Liver (tissue), 3 donors: ENCODE results near the gene STK11.
A peak's percentile ranks its signal among the peaks of the same experiment; 100 is the strongest.

ENCODE experiments used
- JUND ChIP-seq, 2 donors: IDR thresholded peaks; 2 replicates each; pipeline ENCODE4 v1.6.1; 2016; ENCODE audit warnings: antibody characterized with exemption in 2 of 2
- TAF1 ChIP-seq: conservative IDR thresholded peaks from 2 replicates; pipeline ENCODE4 v1.6.1; 2016; ENCODE audit warnings: antibody characterized with exemption, mild to moderate bottlenecking
- TF ChIP-seq, protein P1 (sequence below): fragments of 150-350 bp; IDR thresholded peaks from 2 replicates; pipeline ENCODE4 v1.5.1; 2017; ENCODE audit warnings: improper control_type of control experiment, low read depth, low read length; ENCODE audit not compliant: missing input control
- TF ChIP-seq, protein P2 (sequence below): IDR thresholded peaks from 2 replicates; pipeline ENCODE4 v1.6.1; 2016; ENCODE audit warnings: antibody characterized with exemption, mild to moderate bottlenecking
- donor health status: healthy.
- donor health status: healthy.

GRCh38 chr19:1205114-1206099 is at the start of gene STK11:
- no peak for TF ChIP-seq JUND (IDR thresholded peaks at IDR 0.05)
- TF ChIP-seq, protein P1, sequence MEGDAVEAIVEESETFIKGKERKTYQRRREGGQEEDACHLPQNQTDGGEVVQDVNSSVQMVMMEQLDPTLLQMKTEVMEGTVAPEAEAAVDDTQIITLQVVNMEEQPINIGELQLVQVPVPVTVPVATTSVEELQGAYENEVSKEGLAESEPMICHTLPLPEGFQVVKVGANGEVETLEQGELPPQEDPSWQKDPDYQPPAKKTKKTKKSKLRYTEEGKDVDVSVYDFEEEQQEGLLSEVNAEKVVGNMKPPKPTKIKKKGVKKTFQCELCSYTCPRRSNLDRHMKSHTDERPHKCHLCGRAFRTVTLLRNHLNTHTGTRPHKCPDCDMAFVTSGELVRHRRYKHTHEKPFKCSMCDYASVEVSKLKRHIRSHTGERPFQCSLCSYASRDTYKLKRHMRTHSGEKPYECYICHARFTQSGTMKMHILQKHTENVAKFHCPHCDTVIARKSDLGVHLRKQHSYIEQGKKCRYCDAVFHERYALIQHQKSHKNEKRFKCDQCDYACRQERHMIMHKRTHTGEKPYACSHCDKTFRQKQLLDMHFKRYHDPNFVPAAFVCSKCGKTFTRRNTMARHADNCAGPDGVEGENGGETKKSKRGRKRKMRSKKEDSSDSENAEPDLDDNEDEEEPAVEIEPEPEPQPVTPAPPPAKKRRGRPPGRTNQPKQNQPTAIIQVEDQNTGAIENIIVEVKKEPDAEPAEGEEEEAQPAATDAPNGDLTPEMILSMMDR, result no peak
- TF ChIP-seq, protein P2, sequence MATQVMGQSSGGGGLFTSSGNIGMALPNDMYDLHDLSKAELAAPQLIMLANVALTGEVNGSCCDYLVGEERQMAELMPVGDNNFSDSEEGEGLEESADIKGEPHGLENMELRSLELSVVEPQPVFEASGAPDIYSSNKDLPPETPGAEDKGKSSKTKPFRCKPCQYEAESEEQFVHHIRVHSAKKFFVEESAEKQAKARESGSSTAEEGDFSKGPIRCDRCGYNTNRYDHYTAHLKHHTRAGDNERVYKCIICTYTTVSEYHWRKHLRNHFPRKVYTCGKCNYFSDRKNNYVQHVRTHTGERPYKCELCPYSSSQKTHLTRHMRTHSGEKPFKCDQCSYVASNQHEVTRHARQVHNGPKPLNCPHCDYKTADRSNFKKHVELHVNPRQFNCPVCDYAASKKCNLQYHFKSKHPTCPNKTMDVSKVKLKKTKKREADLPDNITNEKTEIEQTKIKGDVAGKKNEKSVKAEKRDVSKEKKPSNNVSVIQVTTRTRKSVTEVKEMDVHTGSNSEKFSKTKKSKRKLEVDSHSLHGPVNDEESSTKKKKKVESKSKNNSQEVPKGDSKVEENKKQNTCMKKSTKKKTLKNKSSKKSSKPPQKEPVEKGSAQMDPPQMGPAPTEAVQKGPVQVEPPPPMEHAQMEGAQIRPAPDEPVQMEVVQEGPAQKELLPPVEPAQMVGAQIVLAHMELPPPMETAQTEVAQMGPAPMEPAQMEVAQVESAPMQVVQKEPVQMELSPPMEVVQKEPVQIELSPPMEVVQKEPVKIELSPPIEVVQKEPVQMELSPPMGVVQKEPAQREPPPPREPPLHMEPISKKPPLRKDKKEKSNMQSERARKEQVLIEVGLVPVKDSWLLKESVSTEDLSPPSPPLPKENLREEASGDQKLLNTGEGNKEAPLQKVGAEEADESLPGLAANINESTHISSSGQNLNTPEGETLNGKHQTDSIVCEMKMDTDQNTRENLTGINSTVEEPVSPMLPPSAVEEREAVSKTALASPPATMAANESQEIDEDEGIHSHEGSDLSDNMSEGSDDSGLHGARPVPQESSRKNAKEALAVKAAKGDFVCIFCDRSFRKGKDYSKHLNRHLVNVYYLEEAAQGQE, result peak; percentile 14
- no peak for TF ChIP-seq TAF1
